ENCODE measurements around the gene CFAP119. TPM values are rescaled to one million over a fixed set of nuclear protein-coding genes. Genes with fewer than 3 reads are reported as not detected.

Gene CFAP119
- total RNA-seq, 2 donors from 2014 or later, result 6.9 to 12.6 TPM

DNA sequence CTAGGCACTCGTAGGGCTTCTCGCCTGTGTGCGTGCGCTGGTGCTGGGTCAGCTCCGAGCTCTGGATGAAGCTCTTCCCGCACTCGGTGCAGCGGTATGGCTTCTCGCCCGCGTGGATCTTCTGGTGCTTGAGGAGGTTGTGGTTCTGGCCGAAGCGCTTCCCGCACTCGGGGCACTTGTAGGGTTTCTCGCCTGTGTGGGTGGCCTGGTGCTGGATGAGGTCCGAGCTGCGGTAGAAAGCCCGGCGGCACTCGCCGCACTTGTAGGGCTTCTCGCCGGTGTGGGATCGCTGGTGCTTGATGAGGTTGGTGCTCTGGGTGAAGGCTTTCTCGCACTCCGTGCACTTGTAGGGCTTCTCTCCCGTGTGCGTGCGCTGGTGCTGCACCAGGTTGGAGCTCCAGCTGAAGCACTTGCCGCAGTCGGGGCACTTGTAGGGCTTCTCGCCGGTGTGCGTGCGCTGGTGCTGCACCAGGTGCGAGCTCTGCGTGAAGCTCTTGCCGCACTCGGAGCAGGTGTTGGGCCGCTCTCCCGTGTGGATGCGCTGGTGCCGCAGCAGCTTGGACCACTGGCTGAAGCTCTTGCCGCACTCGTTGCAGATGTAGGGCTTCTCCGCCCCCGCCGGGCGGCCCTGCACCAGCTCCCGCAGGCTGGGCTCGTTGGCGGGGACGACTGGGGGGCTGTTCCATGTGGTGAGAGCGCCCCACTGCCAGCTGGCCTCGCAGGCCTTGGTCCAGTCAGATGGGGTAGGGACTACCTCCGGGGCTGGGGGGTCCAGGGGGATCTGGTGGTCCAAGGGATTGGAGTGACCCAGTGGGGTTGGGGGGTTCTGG lies 21.6 kb upstream of the CFAP119 start:
- H3K27me3 Mint-ChIP-seq (ENCODE audit: insufficient read depth), result no peaks in the 10 kb centered on the region
- Histone ChIP-seq H3K4me1 (ENCODE audit: control insufficient read depth, insufficient read depth, low read length) (no peaks in the 10 kb centered on the region), H3K4me3 (ENCODE audit: low read length) (no peak overlapping the region), H3K36me3 (ENCODE audit: control insufficient read depth, insufficient read depth, low read length) (peaks cover 47% of the 10 kb centered on the region), H3K27ac (ENCODE audit: low read depth, low read length) (no peak overlapping the region), H3K9ac (ENCODE audit: extremely low read depth, low read length, poor library complexity, severe bottlenecking) (no peak overlapping the region), H3K9me3 (ENCODE audit: control insufficient read depth, low read length) (no peaks in the 10 kb centered on the region), H3K27me3 (ENCODE audit: control insufficient read depth, insufficient read depth, low read length, poor library complexity, severe bottlenecking) (no peaks in the 10 kb centered on the region)
- no peaks in the 10 kb centered on the region for H3K9me3 Mint-ChIP-seq
- DNase-seq, result no peak
- no peak overlapping the region for H3K4me3 Mint-ChIP-seq
- H3K27ac Mint-ChIP-seq, result no peak overlapping the region
- TF ChIP-seq, protein P1, sequence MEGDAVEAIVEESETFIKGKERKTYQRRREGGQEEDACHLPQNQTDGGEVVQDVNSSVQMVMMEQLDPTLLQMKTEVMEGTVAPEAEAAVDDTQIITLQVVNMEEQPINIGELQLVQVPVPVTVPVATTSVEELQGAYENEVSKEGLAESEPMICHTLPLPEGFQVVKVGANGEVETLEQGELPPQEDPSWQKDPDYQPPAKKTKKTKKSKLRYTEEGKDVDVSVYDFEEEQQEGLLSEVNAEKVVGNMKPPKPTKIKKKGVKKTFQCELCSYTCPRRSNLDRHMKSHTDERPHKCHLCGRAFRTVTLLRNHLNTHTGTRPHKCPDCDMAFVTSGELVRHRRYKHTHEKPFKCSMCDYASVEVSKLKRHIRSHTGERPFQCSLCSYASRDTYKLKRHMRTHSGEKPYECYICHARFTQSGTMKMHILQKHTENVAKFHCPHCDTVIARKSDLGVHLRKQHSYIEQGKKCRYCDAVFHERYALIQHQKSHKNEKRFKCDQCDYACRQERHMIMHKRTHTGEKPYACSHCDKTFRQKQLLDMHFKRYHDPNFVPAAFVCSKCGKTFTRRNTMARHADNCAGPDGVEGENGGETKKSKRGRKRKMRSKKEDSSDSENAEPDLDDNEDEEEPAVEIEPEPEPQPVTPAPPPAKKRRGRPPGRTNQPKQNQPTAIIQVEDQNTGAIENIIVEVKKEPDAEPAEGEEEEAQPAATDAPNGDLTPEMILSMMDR (conservative IDR thresholded peaks at IDR 0.05), result no peak
- WGBS, 2 experiments (ENCODE audit: insufficient coverage in 1 of 2, insufficient read length in 1 of 2), result 96% methylated on average over 29 to 57 of the region's 57 CpGs
- H3K4me1 Mint-ChIP-seq, result peaks cover 17% of the 10 kb centered on the region
- peaks cover 33% of the 10 kb centered on the region for H3K36me3 Mint-ChIP-seq (ENCODE audit: low read depth)

DNA sequence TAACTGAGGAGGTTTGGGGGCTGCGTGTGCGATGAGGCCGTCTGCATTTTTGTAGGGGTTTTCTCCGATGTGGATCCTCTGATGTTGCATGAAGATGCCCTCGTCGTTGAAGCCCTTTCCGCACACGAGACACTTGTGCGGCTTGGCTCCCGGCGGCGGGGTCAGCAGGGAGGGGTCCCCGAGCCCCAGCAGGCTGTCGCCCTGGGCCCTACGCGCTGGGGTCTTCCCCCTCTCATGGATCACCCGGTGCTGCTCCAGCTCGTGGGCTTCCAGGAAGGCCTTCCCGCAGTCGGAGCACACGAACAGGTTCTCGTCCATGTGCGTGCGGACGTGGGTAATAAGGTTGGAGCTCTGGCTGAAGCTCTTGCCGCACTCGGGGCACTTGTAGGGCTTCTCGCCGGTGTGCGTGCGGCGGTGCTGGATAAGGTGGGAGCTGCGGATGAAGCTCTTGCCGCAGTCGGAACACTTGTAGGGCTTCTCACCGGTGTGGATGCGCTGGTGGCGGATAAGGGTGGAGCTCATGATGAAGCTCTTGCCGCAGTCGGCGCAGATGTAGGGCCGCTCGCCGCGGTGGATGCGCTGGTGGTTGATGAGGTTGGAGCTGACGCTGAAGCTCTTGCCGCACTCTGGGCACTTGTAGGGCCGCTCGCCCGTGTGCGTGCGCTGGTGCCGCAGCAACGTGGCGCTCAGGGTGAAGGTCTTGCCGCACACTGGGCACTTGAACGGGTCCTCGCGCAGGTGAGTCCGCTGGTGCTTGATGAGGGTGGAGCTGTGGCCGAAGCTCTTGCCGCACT lies 20.8 kb upstream of the CFAP119 start:
- H3K36me3 ChIP-seq (ENCODE audit: control insufficient read depth, insufficient read depth, low read length), result peaks cover 47% of the 10 kb centered on the region
- no peak overlapping the region for H3K9ac ChIP-seq (ENCODE audit: extremely low read depth, low read length, poor library complexity, severe bottlenecking)
- no peak overlapping the region for H3K4me3 Mint-ChIP-seq
- TF ChIP-seq, protein P1 (conservative IDR thresholded peaks at IDR 0.05), result no peak
- H3K9me3 ChIP-seq (ENCODE audit: control insufficient read depth, low read length), result no peaks in the 10 kb centered on the region
- WGBS, 2 experiments (ENCODE audit: insufficient coverage in 1 of 2, insufficient read length in 1 of 2), result 94 to 95% methylated on average over 51 to 63 of the region's 63 CpGs
- H3K27ac ChIP-seq (ENCODE audit: low read depth, low read length), result no peak overlapping the region
- no peak overlapping the region for H3K27ac Mint-ChIP-seq
- H3K27me3 ChIP-seq (ENCODE audit: control insufficient read depth, insufficient read depth, low read length, poor library complexity, severe bottlenecking), result no peaks in the 10 kb centered on the region
- no peak for DNase-seq
- peaks cover 17% of the 10 kb centered on the region for H3K4me1 Mint-ChIP-seq
- H3K9me3 Mint-ChIP-seq, result no peaks in the 10 kb centered on the region
- peaks cover 33% of the 10 kb centered on the region for H3K36me3 Mint-ChIP-seq (ENCODE audit: low read depth)
- H3K27me3 Mint-ChIP-seq (ENCODE audit: insufficient read depth), result no peaks in the 10 kb centered on the region
- no peak overlapping the region for H3K4me3 ChIP-seq (ENCODE audit: low read length)
- H3K4me1 ChIP-seq (ENCODE audit: control insufficient read depth, insufficient read depth, low read length), result no peaks in the 10 kb centered on the region

DNA sequence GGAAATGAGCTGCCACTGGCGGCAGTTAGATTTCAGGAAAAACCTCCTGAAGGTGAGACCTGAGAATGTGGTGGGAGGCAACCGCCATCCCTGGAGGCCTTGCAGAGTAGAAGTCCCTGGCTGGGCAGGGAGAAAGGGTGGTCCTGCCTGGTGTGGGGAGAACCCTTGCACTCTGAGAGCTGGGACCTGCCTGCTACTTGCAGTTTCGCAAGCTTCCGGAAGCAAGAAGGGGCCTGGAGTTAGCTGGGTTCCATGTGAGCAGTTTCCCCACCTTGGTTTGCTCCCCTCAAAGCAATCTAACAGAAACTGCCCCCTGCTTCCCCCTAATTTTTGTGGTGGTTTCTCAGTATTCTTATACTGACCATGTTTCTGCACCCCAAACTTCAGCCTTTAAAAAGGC lies 18.7 kb upstream of the CFAP119 start:
- H3K27me3 ChIP-seq (ENCODE audit: control insufficient read depth, insufficient read depth, low read length, poor library complexity, severe bottlenecking), result no peaks in the 10 kb centered on the region
- TF ChIP-seq, protein P1 (conservative IDR thresholded peaks at IDR 0.05), result no peak
- H3K36me3 Mint-ChIP-seq (ENCODE audit: low read depth), result peaks cover 33% of the 10 kb centered on the region
- H3K9me3 Mint-ChIP-seq, result no peaks in the 10 kb centered on the region
- DNase-seq, result no peak
- H3K36me3 ChIP-seq (ENCODE audit: control insufficient read depth, insufficient read depth, low read length), result peaks cover 46% of the 10 kb centered on the region
- no peaks in the 10 kb centered on the region for H3K27me3 Mint-ChIP-seq (ENCODE audit: insufficient read depth)
- no peaks in the 10 kb centered on the region for H3K4me1 ChIP-seq (ENCODE audit: control insufficient read depth, insufficient read depth, low read length)
- no peak overlapping the region for H3K27ac ChIP-seq (ENCODE audit: low read depth, low read length)
- H3K9me3 ChIP-seq (ENCODE audit: control insufficient read depth, low read length), result no peaks in the 10 kb centered on the region
- WGBS, 2 experiments (ENCODE audit: insufficient coverage in 1 of 2, insufficient read length in 1 of 2), result 91 to 100% methylated on average over 1 to 4 of the region's 4 CpGs
- H3K27ac Mint-ChIP-seq, result no peak overlapping the region
- no peak overlapping the region for H3K4me3 ChIP-seq (ENCODE audit: low read length)
- H3K4me3 Mint-ChIP-seq, result no peak overlapping the region
- peaks cover 12% of the 10 kb centered on the region for H3K4me1 Mint-ChIP-seq
- no peak overlapping the region for H3K9ac ChIP-seq (ENCODE audit: extremely low read depth, low read length, poor library complexity, severe bottlenecking)

All from endodermal cell (in vitro differentiated cells).